SK-N-SH (cell line): ENCODE results near the gene FIGNL2. TPM values are rescaled to one million over a fixed set of nuclear protein-coding genes. Genes with fewer than 3 reads are reported as not detected.

ENCODE experiments used
- CTCF ChIA-PET: fragments of 300-600, 350-600 bp; formaldehyde crosslinking; extraction: SDS; loops from one replicate; lab custom pipeline; 2021; lab: Yijun Ruan, JAX
- POLR2A ChIA-PET: fragments of 350-600 bp; sonication (Branson Sonifier 250); formaldehyde crosslinking; extraction: SDS; loops from one replicate; lab custom pipeline; 2020; ENCODE audit warnings: antibody characterized with exemption, inconsistent platforms; lab: Yijun Ruan, JAX
- DNase-seq: peaks from one replicate; pipeline ENCODE4 v3.0.0; 2012
- H2AFZ ChIP-seq: fragments of 200-600 bp; sonication (generic); 2 replicates; pipeline ENCODE4 v1.8.1; 2016; ENCODE audit warnings: antibody characterized with exemption, mild to moderate bottlenecking, low read depth
- H3F3A ChIP-seq: fragments of 200-600 bp; sonication (generic); replicated peaks from 2 replicates; pipeline ENCODE3; 2016; ENCODE audit warnings: antibody characterized with exemption, mild to moderate bottlenecking; ENCODE audit not compliant: insufficient read depth
- H3K27ac ChIP-seq, 2 experiments: fragments of 200-500 bp in 1 of 2; fragments of 200-600 bp in 1 of 2; sonication (Bioruptor generic) in 1 of 2; sonication (generic), shearing (Covaris generic) in 1 of 2; 2 replicates each; pipeline versions ENCODE4 v1.5.1 to v1.6.1; 2014 to 2016; ENCODE audit warnings: low read depth in 2 of 2, inconsistent platforms in 1 of 2, low read length in 1 of 2, mild to moderate bottlenecking in 1 of 2, mixed read lengths in 1 of 2
- H3K27me3 ChIP-seq: fragments of 200-600 bp; sonication (generic), shearing (Covaris generic); 2 replicates; pipeline ENCODE4 v1.6.1; 2016; ENCODE audit warnings: mixed run types; ENCODE audit not compliant: insufficient read depth
- H3K36me3 ChIP-seq, 2 experiments: fragments of 200-500 bp in 1 of 2; fragments of 200-600 bp in 1 of 2; sonication (Bioruptor generic) in 1 of 2; sonication (generic) in 1 of 2; replicated peaks in 1 of 2; 2 replicates each; pipeline versions ENCODE3 to v1.5.1; 2014 to 2016; ENCODE audit warnings: low read length in 1 of 2, mild to moderate bottlenecking in 1 of 2; ENCODE audit not compliant: insufficient read depth in 2 of 2, control insufficient read depth in 1 of 2
- H3K4me1 ChIP-seq, 2 experiments: fragments of 200-500 bp in 1 of 2; fragments of 200-600 bp in 1 of 2; sonication (Bioruptor generic) in 1 of 2; sonication (generic), shearing (Covaris generic) in 1 of 2; 2 replicates each; pipeline versions ENCODE4 v1.5.1 to v1.6.1; 2014 to 2016; ENCODE audit warnings: low read depth in 1 of 2, low read length in 1 of 2, mixed run types in 1 of 2; ENCODE audit not compliant: insufficient read depth in 2 of 2, control insufficient read depth in 1 of 2
- H3K4me2 ChIP-seq: fragments of 200-600 bp; sonication (generic), shearing (Covaris generic); 2 replicates; pipeline ENCODE4 v1.6.1; 2017; ENCODE audit warnings: mixed run types
- H3K4me3 ChIP-seq, 2 experiments: fragments of 200-500 bp in 1 of 2; fragments of 200-600 bp in 1 of 2; sonication (Bioruptor generic) in 1 of 2; sonication (generic), shearing (Covaris generic) in 1 of 2; 2 replicates each; pipeline versions ENCODE4 v1.5.1 to v1.8.1; 2014 to 2016; ENCODE audit warnings: low read depth in 2 of 2, inconsistent platforms in 1 of 2, low read length in 1 of 2, mild to moderate bottlenecking in 1 of 2, mixed read lengths in 1 of 2, moderate library complexity in 1 of 2
- H3K79me2 ChIP-seq: fragments of 200-600 bp; sonication (generic); 2 replicates; pipeline ENCODE4 v1.8.1; 2017; ENCODE audit warnings: mild to moderate bottlenecking; ENCODE audit not compliant: insufficient read depth
- H3K9ac ChIP-seq: fragments of 200-600 bp; sonication (generic); 2 replicates; pipeline ENCODE4 v1.6.1; 2017; ENCODE audit warnings: mixed run types
- H3K9me2 ChIP-seq: fragments of 200-600 bp; sonication (generic); 2 replicates; pipeline ENCODE4 v1.6.1; 2017; ENCODE audit warnings: mixed run types
- H3K9me3 ChIP-seq: fragments of 200-600 bp; sonication (generic); 2 replicates; pipeline ENCODE4 v1.6.1; 2017; ENCODE audit warnings: mixed run types, mild to moderate bottlenecking, moderate library complexity
- H4K20me1 ChIP-seq: fragments of 200-600 bp; sonication (generic); 2 replicates; pipeline ENCODE4 v1.6.1; 2017; ENCODE audit warnings: mild to moderate bottlenecking, mixed run types; ENCODE audit not compliant: insufficient read depth
- CHD2 ChIP-seq: fragments of 150-350 bp; IDR thresholded peaks from 2 replicates; pipeline ENCODE4 v1.6.1; 2018; ENCODE audit warnings: low read length; ENCODE audit not compliant: partially characterized antibody
- EZH2phosphoT487 ChIP-seq: fragments of 200-600 bp; sonication (generic); IDR thresholded peaks from 2 replicates; pipeline ENCODE4 v1.6.1; 2017; ENCODE audit warnings: low read depth, mixed run types, mild to moderate bottlenecking, antibody characterized with exemption, moderate library complexity, borderline replicate concordance
- FOSL2 ChIP-seq: IDR thresholded peaks from 2 replicates; pipeline ENCODE4 v1.4.0; 2012; ENCODE audit warnings: low read depth, mild to moderate bottlenecking, moderate library complexity, borderline replicate concordance
- FOXJ3 ChIP-seq: sonication (generic); formaldehyde crosslinking; IDR thresholded peaks from 2 replicates; pipeline ENCODE4 v1.5.1; 2020; ENCODE audit warnings: mild to moderate bottlenecking, missing genetic modification reagents
- FOXM1 ChIP-seq: IDR thresholded peaks from 2 replicates; pipeline ENCODE4 v1.4.0; 2012; ENCODE audit warnings: low read depth, mild to moderate bottlenecking
- GABPA ChIP-seq: IDR thresholded peaks from 2 replicates; pipeline ENCODE4 v1.4.0; 2012; ENCODE audit warnings: low read depth, mild to moderate bottlenecking
- GATA2 ChIP-seq: sonication (generic); formaldehyde crosslinking; IDR thresholded peaks from 2 replicates; pipeline ENCODE4 v1.5.0; 2020; ENCODE audit warnings: mild to moderate bottlenecking, missing genetic modification reagents
- JUND ChIP-seq: IDR thresholded peaks from 2 replicates; pipeline ENCODE4 v1.4.0; 2012
- MAX ChIP-seq: IDR thresholded peaks from 2 replicates; pipeline ENCODE4 v1.4.0; 2012; ENCODE audit warnings: low read depth
- MEF2A ChIP-seq: IDR thresholded peaks from 2 replicates; pipeline ENCODE4 v1.4.0; 2012; ENCODE audit warnings: low read depth, borderline replicate concordance
- MXI1 ChIP-seq: IDR thresholded peaks from 2 replicates; pipeline ENCODE4 v1.6.1; 2012; ENCODE audit warnings: mild to moderate bottlenecking, low read depth, low read length, improper control_type of control experiment
- NRF1 ChIP-seq: IDR thresholded peaks from 2 replicates; pipeline ENCODE4 v1.6.1; 2012; ENCODE audit warnings: low read depth, mild to moderate bottlenecking, low read length
- POLR2AphosphoS5 ChIP-seq: IDR thresholded peaks from 2 replicates; pipeline ENCODE4 v1.6.1; 2012; ENCODE audit warnings: low read depth, low read length
- RAD21 ChIP-seq: IDR thresholded peaks from 2 replicates; pipeline ENCODE4 v1.6.1; 2012; ENCODE audit warnings: mild to moderate bottlenecking, low read length
- RCOR1 ChIP-seq: fragments of 150-350 bp; IDR thresholded peaks from 2 replicates; pipeline ENCODE4 v1.6.1; 2017; ENCODE audit warnings: antibody characterized with exemption, low read length
- REST ChIP-seq: IDR thresholded peaks from 2 replicates; pipeline ENCODE4 v1.6.1; 2012; ENCODE audit warnings: mild to moderate bottlenecking, low read depth, low read length, moderate library complexity
- SMC3 ChIP-seq: IDR thresholded peaks from 2 replicates; pipeline ENCODE4 v1.6.1; 2012; ENCODE audit warnings: low read depth, low read length, improper control_type of control experiment
- TEAD4 ChIP-seq: IDR thresholded peaks from 2 replicates; pipeline ENCODE4 v1.4.0; 2012; ENCODE audit warnings: mild to moderate bottlenecking, borderline replicate concordance; ENCODE audit not compliant: insufficient read depth
- WGBS: methylation state at CpG from one replicate; pipeline ENCODE4 v1.1.6; 2017; ENCODE audit warnings: low lambda C conversion rate; 5-methylcytosine and 5-hydroxymethylcytosine counted together
- polyA plus RNA-seq, 3 experiments: library from polyadenylated mRNA; depleted of rRNA; stranded (reverse); fragments of >200 nt; gene quantifications; 2 replicates each; pipeline ENCODE4 v1.2.3, GENCODE V29; 2012
- TF ChIP-seq, protein P1 (sequence below): IDR thresholded peaks from 2 replicates; pipeline ENCODE4; 2012
- TF ChIP-seq, protein P2 (sequence below): IDR thresholded peaks from 2 replicates; pipeline ENCODE4 v1.4.0; 2012; ENCODE audit warnings: low read depth, borderline replicate concordance
- TF ChIP-seq, protein P3 (sequence below): fragments of 150-350 bp; IDR thresholded peaks from 2 replicates; pipeline ENCODE4 v1.6.1; 2016; ENCODE audit warnings: mild to moderate bottlenecking, low read depth, low read length

Gene FIGNL2
- polyA plus RNA-seq, 1 of the 3 experiments (the other 2 are of a cell fraction): 0.05 TPM

DNA sequence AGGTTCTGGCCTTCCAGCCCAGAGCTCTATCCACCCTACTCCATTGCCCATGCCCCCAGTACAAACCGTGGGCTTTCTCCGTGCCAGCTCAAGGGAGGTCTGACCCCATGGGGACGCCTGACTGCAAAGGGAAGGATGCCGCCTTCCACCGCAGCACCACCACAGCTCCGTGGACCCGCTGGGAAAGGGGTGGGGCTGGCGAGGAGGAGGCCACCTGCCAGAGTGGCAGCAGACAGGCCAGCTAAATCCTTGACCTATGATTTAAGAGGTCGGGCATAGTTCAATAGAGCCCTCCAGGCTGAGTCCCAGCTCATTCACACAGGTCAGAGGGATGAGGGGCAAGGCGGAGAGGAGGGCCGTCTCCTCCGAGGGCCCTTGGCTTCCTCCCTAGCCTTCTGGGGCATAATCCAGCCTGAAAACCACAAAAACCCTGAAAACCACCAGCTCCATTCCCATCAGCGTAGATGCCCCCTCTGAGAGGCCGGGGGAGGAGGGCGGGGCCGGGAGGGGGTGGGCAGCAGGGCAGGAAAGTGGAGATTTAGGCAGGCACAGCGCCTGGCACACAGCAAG lies 14.9 kb upstream of the FIGNL2 start:
- ChIA-PET CTCF (interaction anchor here (0.7 to 18.2 kb wide), 8 partner anchors 9 to 442 kb away, joined by 3 to 194 read pairs (median 4); a partner anchor contains a TSS), POLR2A (no interaction called here)
- H3K27me3 ChIP-seq: no peaks in the 10 kb centered on the region
- no peak overlapping the region for H3K27ac ChIP-seq
- no peaks in the 10 kb centered on the region for H3K79me2 ChIP-seq
- H2AFZ ChIP-seq: no peak overlapping the region
- H3K4me2 ChIP-seq: no peak overlapping the region
- no peaks in the 10 kb centered on the region for H3K9me3 ChIP-seq
- no peaks in the 10 kb centered on the region for H4K20me1 ChIP-seq
- TF ChIP-seq, protein P1, sequence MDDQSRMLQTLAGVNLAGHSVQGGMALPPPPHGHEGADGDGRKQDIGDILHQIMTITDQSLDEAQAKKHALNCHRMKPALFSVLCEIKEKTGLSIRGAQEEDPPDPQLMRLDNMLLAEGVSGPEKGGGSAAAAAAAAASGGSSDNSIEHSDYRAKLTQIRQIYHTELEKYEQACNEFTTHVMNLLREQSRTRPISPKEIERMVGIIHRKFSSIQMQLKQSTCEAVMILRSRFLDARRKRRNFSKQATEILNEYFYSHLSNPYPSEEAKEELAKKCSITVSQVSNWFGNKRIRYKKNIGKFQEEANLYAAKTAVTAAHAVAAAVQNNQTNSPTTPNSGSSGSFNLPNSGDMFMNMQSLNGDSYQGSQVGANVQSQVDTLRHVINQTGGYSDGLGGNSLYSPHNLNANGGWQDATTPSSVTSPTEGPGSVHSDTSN: no peak
- TF ChIP-seq POLR2AphosphoS5: no peak
- TF ChIP-seq NRF1: no peak
- H3K4me1 ChIP-seq: peaks cover 0 to 29% of the 10 kb centered on the region in 2 experiments; a peak in 1 of 4 replicates
- H3K9me2 ChIP-seq: no peaks in the 10 kb centered on the region
- H3K36me3 ChIP-seq: no peaks in the 10 kb centered on the region
- no peak for DNase-seq
- H3K4me3 ChIP-seq: no peak overlapping the region
- 86% methylated on average over 9 of the region's 17 CpGs for whole genome bisulfite sequencing
- no peaks in the 10 kb centered on the region for H3F3A ChIP-seq
- H3K9ac ChIP-seq: no peak overlapping the region

- no peak for DNase-seq
- no peak overlapping the region for H3K27ac ChIP-seq
- no peak overlapping the region for H3K9ac ChIP-seq
- H3K4me2 ChIP-seq: no peak overlapping the region
- H4K20me1 ChIP-seq: no peaks in the 10 kb centered on the region
- CTCF ChIA-PET: interaction anchor here (0.7 to 18.2 kb wide), 8 partner anchors 10 to 442 kb away, joined by 3 to 194 read pairs (median 4); a partner anchor contains a TSS
- H3K36me3 ChIP-seq: no peaks in the 10 kb centered on the region
- H3K9me3 ChIP-seq: no peaks in the 10 kb centered on the region
- H3F3A ChIP-seq: no peaks in the 10 kb centered on the region
- no peaks in the 10 kb centered on the region for H3K79me2 ChIP-seq
- H3K9me2 ChIP-seq: no peaks in the 10 kb centered on the region
- POLR2A ChIA-PET: interaction anchor here (0.5 kb wide), 1 partner anchor 115 kb away, joined by 4 read pairs; no protein-coding TSS in a partner anchor
- 72% methylated on average over 4 of the region's 4 CpGs for WGBS
- H2AFZ ChIP-seq: no peak overlapping the region
- no peak overlapping the region for H3K4me3 ChIP-seq
- peaks cover 0 to 24% of the 10 kb centered on the region in 2 experiments; a peak in 1 of 4 replicates for H3K4me1 ChIP-seq
- H3K27me3 ChIP-seq: no peaks in the 10 kb centered on the region
- TF ChIP-seq MAX: no peak
- TF ChIP-seq MXI1: no peak
- TF ChIP-seq TEAD4: no peak
- TF ChIP-seq, protein P2, sequence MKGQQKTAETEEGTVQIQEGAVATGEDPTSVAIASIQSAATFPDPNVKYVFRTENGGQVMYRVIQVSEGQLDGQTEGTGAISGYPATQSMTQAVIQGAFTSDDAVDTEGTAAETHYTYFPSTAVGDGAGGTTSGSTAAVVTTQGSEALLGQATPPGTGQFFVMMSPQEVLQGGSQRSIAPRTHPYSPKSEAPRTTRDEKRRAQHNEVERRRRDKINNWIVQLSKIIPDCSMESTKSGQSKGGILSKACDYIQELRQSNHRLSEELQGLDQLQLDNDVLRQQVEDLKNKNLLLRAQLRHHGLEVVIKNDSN: no peak
- TF ChIP-seq SMC3: no peak
- TF ChIP-seq RAD21: no peak
- no peak for TF ChIP-seq GATA2 (CRISPR knock-in tag)
- no peak for TF ChIP-seq EZH2phosphoT487
- TF ChIP-seq FOXJ3 (CRISPR knock-in tag): no peak
- no peak for TF ChIP-seq RCOR1
- no peak for TF ChIP-seq FOXM1
- TF ChIP-seq MEF2A: no peak
- no peak for TF ChIP-seq JUND
- no peak for TF ChIP-seq FOSL2
- TF ChIP-seq CHD2: no peak
- no peak for TF ChIP-seq REST
- TF ChIP-seq GABPA: no peak
- TF ChIP-seq, protein P3, sequence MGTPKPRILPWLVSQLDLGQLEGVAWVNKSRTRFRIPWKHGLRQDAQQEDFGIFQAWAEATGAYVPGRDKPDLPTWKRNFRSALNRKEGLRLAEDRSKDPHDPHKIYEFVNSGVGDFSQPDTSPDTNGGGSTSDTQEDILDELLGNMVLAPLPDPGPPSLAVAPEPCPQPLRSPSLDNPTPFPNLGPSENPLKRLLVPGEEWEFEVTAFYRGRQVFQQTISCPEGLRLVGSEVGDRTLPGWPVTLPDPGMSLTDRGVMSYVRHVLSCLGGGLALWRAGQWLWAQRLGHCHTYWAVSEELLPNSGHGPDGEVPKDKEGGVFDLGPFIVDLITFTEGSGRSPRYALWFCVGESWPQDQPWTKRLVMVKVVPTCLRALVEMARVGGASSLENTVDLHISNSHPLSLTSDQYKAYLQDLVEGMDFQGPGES: no peak
Measured at GRCh38 chr12:51862947-51863346, 14.4 kb upstream of the FIGNL2 start.
